Neuronal stem cell (in vitro differentiated cells): ENCODE data around the gene ATG12.
"Not testable (repeated sequence)": the region's sequence is repeated elsewhere in the genome, so short reads cannot be mapped to it uniquely, and the experiment has no call there.

Experiments used
- DNase-seq: peaks from one replicate; pipeline ENCODE4 v3.0.0-alpha.2; 2013; ENCODE audit warnings: low spot score
- H2AFZ ChIP-seq: one replicate; pipeline ENCODE4 v1.6.1; 2013; ENCODE audit warnings: mild to moderate bottlenecking, low read length, inconsistent platforms
- H2AK5ac ChIP-seq: 2 replicates; pipeline ENCODE4 v1.6.1; 2013; ENCODE audit warnings: low read depth, mild to moderate bottlenecking, inconsistent platforms, low read length, moderate library complexity, mixed read lengths
- H2BK120ac ChIP-seq: 2 replicates; pipeline ENCODE4 v1.6.1; 2013; ENCODE audit warnings: low read depth, mild to moderate bottlenecking, inconsistent platforms, low read length, moderate library complexity, mixed read lengths
- H2BK12ac ChIP-seq: one replicate; pipeline ENCODE4 v1.6.1; 2013; ENCODE audit warnings: low read length, inconsistent platforms
- H2BK15ac ChIP-seq: 2 replicates; pipeline ENCODE4 v1.6.1; 2013; ENCODE audit warnings: mild to moderate bottlenecking, low read length, inconsistent platforms, mixed read lengths
- H2BK5ac ChIP-seq: one replicate; pipeline ENCODE4 v1.6.1; 2013; ENCODE audit warnings: inconsistent platforms, mild to moderate bottlenecking, low read length, moderate library complexity
- H3K14ac ChIP-seq: one replicate; pipeline ENCODE4 v1.6.1; 2013; ENCODE audit warnings: low read length, inconsistent platforms
- H3K18ac ChIP-seq: 2 replicates; pipeline ENCODE4 v1.6.1; 2013; ENCODE audit warnings: low read length, inconsistent platforms
- H3K23ac ChIP-seq: 2 replicates; pipeline ENCODE4 v1.6.1; 2013; ENCODE audit warnings: low read depth, mild to moderate bottlenecking, mixed read lengths, low read length, inconsistent platforms; ENCODE audit not compliant: poor library complexity
- H3K27ac ChIP-seq: replicated peaks from 3 replicates; pipeline ENCODE4 v1.5.1; 2013; ENCODE audit warnings: low read length, inconsistent platforms
- H3K27me3 ChIP-seq, 3 experiments: 2 replicates each; pipeline ENCODE4 v1.6.1; 2013; ENCODE audit warnings: low read length in 3 of 3, mild to moderate bottlenecking in 2 of 3, inconsistent platforms in 1 of 3, low read depth in 1 of 3, mixed read lengths in 1 of 3, moderate library complexity in 1 of 3; ENCODE audit not compliant: control insufficient read depth in 3 of 3, insufficient read depth in 3 of 3
- H3K36me3 ChIP-seq, 2 donors: replicated peaks in 1 of 2; 2 replicates each; pipeline ENCODE4 v1.6.1; 2013; ENCODE audit warnings: low read length in 2 of 2; ENCODE audit not compliant: control insufficient read depth in 2 of 2, insufficient read depth in 2 of 2
- H3K4ac ChIP-seq: 2 replicates; pipeline ENCODE4 v1.6.1; 2013; ENCODE audit warnings: inconsistent platforms, mild to moderate bottlenecking, low read length, moderate library complexity
- H3K4me1 ChIP-seq, 2 donors: 1 replicate in 1 of 2; 2 replicates in 1 of 2; pipeline ENCODE4 v1.6.1; 2013; ENCODE audit warnings: low read length in 2 of 2, low read depth in 1 of 2; ENCODE audit not compliant: control insufficient read depth in 2 of 2, insufficient read depth in 1 of 2
- H3K4me2 ChIP-seq: one replicate; pipeline ENCODE4 v1.6.1; 2013; ENCODE audit warnings: mild to moderate bottlenecking, low read length, inconsistent platforms; ENCODE audit not compliant: insufficient read depth, poor library complexity, severe bottlenecking
- H3K4me3 ChIP-seq, 2 donors: 2 replicates each; pipeline ENCODE4 v1.5.1; 2013; ENCODE audit warnings: low read length in 2 of 2, mild to moderate bottlenecking in 2 of 2, inconsistent platforms in 1 of 2, moderate library complexity in 1 of 2
- H3K79me1 ChIP-seq: one replicate; pipeline ENCODE4 v1.6.1; 2013; ENCODE audit warnings: low read depth, mild to moderate bottlenecking, inconsistent platforms, low read length, moderate library complexity
- H3K9ac ChIP-seq: one replicate; pipeline ENCODE4 v1.6.1; 2013; ENCODE audit warnings: mild to moderate bottlenecking, low read depth, low read length, inconsistent platforms; ENCODE audit not compliant: poor library complexity
- H3K9me3 ChIP-seq, 2 donors: replicated peaks in 1 of 2; 2 replicates each; pipeline versions ENCODE3 to v1.6.1; 2013; ENCODE audit warnings: low read length in 2 of 2, mild to moderate bottlenecking in 2 of 2, inconsistent platforms in 1 of 2, low read depth in 1 of 2, mixed read lengths in 1 of 2, moderate library complexity in 1 of 2; ENCODE audit not compliant: control insufficient read depth in 2 of 2, insufficient read depth in 1 of 2
- H4K8ac ChIP-seq: one replicate; pipeline ENCODE4 v1.6.1; 2013; ENCODE audit warnings: low read depth, mild to moderate bottlenecking, inconsistent platforms, low read length, moderate library complexity
- H4K91ac ChIP-seq: one replicate; pipeline ENCODE4 v1.6.1; 2013; ENCODE audit warnings: low read length, low read depth, mild to moderate bottlenecking, inconsistent platforms; ENCODE audit not compliant: poor library complexity
- WGBS, 2 donors: extraction: QIAGEN DNeasy Blood & Tissue Kit; methylation state at CpG; one replicate each; pipeline ENCODE4 v1.1.7; 2013; ENCODE audit warnings: missing lambda C conversion rate in 2 of 2, mixed read lengths in 1 of 2; ENCODE audit not compliant: insufficient read length in 2 of 2, insufficient replicate concordance in 1 of 2; ENCODE audit errors: extremely low coverage in 2 of 2; 5-methylcytosine and 5-hydroxymethylcytosine counted together

The ATG12 gene

DNA sequence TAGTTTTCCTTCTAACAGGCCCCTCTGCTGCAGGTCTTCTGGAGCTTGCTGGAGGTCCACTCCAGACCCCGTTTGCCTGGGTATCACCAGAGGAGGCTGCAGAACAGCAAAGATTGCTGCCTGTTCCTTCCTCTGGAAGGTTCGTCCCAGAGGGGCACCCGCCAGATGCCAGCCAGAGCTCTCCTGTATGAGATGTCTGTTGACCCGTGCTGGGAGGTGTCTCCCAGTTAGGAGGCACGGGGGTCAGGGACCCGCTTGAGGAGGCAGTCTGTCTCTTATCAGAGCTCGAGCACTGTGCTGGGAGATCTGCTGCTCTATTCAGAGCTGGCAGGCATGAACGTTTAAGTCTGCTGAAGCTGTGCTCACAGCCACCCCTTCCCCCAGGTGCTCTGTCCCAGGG lies 41.1 kb upstream of the ATG12 start:
- H3K9me3 ChIP-seq, H2AK5ac ChIP-seq, H3K27ac ChIP-seq, H2BK15ac ChIP-seq, H2BK12ac ChIP-seq, H3K27me3 ChIP-seq, H3K4me3 ChIP-seq, H3K4ac ChIP-seq, H3K4me2 ChIP-seq, H3K9ac ChIP-seq, H3K18ac ChIP-seq, H2AFZ ChIP-seq, H3K79me1 ChIP-seq, H4K8ac ChIP-seq, H3K14ac ChIP-seq, H3K36me3 ChIP-seq, DNase-seq, H4K91ac ChIP-seq, H3K23ac ChIP-seq, H2BK5ac ChIP-seq, H2BK120ac ChIP-seq, H3K4me1 ChIP-seq: not testable (repeated sequence)
- WGBS, 2 donors: no CpG with 5 or more reads among the region's 8 CpGs

GRCh38 chr5:115877342-115877741 lies 36.0 kb upstream of the ATG12 start:
- H3K4me3 ChIP-seq, H3K27me3 ChIP-seq, H3K4ac ChIP-seq, H4K8ac ChIP-seq, H3K4me2 ChIP-seq, DNase-seq, H3K9me3 ChIP-seq, H3K4me1 ChIP-seq, H2BK120ac ChIP-seq, H2BK5ac ChIP-seq, H2BK12ac ChIP-seq, H2AFZ ChIP-seq, H3K14ac ChIP-seq, H3K23ac ChIP-seq, H2AK5ac ChIP-seq, H4K91ac ChIP-seq, H3K27ac ChIP-seq, H2BK15ac ChIP-seq, H3K18ac ChIP-seq, H3K9ac ChIP-seq, H3K79me1 ChIP-seq: not testable (repeated sequence)
- H3K36me3 ChIP-seq: peaks cover 0 to 17% of the 10 kb centered on the region in 2 donors
- WGBS, 2 donors: no CpG with 5 or more reads among the region's 5 CpGs

- no peaks in the 10 kb centered on the region for H3K27me3 ChIP-seq
- H2BK15ac ChIP-seq: no peak overlapping the region
- H2BK120ac ChIP-seq: no peak overlapping the region
- H2AFZ ChIP-seq: no peak overlapping the region
- no CpG with 5 or more reads among the region's 2 CpGs for WGBS, 2 donors
- H3K18ac ChIP-seq: no peak overlapping the region
- no peak overlapping the region for H2BK12ac ChIP-seq
- no peak overlapping the region for H3K4me2 ChIP-seq
- DNase-seq: no peak
- H3K23ac ChIP-seq: no peak overlapping the region
- no peak overlapping the region for H2AK5ac ChIP-seq
- no peak overlapping the region for H3K4me3 ChIP-seq
- H3K9ac ChIP-seq: no peak overlapping the region
- no peak overlapping the region for H4K8ac ChIP-seq
- peaks cover 0 to 35% of the 10 kb centered on the region in 2 donors for H3K36me3 ChIP-seq
- peaks cover 0 to 3% of the 10 kb centered on the region in 2 donors for H3K9me3 ChIP-seq
- no peak overlapping the region for H3K14ac ChIP-seq
- H3K4ac ChIP-seq: no peak overlapping the region
- H4K91ac ChIP-seq: no peak overlapping the region
- no peaks in the 10 kb centered on the region for H3K79me1 ChIP-seq
- no peak overlapping the region for H3K27ac ChIP-seq
- no peaks in the 10 kb centered on the region for H3K4me1 ChIP-seq
- no peak overlapping the region for H2BK5ac ChIP-seq
Measured at GRCh38 chr5:115875447-115875846, 34.1 kb upstream of the ATG12 start.

GRCh38 chr5:115873392-115873791 lies 32.0 kb upstream of the ATG12 start:
- H2AK5ac ChIP-seq: no peak overlapping the region
- H3K4me2 ChIP-seq: no peak overlapping the region
- H3K4ac ChIP-seq: no peak overlapping the region
- peaks cover 0 to 3% of the 10 kb centered on the region in 2 donors for H3K9me3 ChIP-seq
- no peak overlapping the region for H2BK15ac ChIP-seq
- H3K4me3 ChIP-seq: no peak overlapping the region
- no peak overlapping the region for H3K9ac ChIP-seq
- no peak overlapping the region for H3K18ac ChIP-seq
- no peak overlapping the region for H2BK12ac ChIP-seq
- no peaks in the 10 kb centered on the region for H3K79me1 ChIP-seq
- H4K91ac ChIP-seq: no peak overlapping the region
- no peak for DNase-seq
- H2AFZ ChIP-seq: no peak overlapping the region
- no peaks in the 10 kb centered on the region for H3K27me3 ChIP-seq
- H2BK120ac ChIP-seq: no peak overlapping the region
- H2BK5ac ChIP-seq: no peak overlapping the region
- H3K36me3 ChIP-seq: peaks cover 0 to 46% of the 10 kb centered on the region in 2 donors
- H4K8ac ChIP-seq: no peak overlapping the region
- WGBS, 2 donors: no CpG with 5 or more reads among the region's 1 CpG
- H3K14ac ChIP-seq: no peak overlapping the region
- no peaks in the 10 kb centered on the region for H3K4me1 ChIP-seq
- no peak overlapping the region for H3K23ac ChIP-seq
- no peak overlapping the region for H3K27ac ChIP-seq
